H1 (cell line): ENCODE data around the gene RPS6KA2.

Source experiments
- BCL11A ChIP-seq, 2 experiments: IDR thresholded peaks; one replicate each; pipeline ENCODE4 v1.6.1; 2011; ENCODE audit warnings: low read depth in 2 of 2, low read length in 2 of 2, mild to moderate bottlenecking in 2 of 2
- BRCA1 ChIP-seq: IDR thresholded peaks from 2 replicates; pipeline ENCODE4 v1.6.1; 2012; ENCODE audit warnings: low read depth, low read length, improper control_type of control experiment
- CBX5 ChIP-seq: fragments of 300-800, 300-1000 bp; sonication (generic); IDR thresholded peaks from 2 replicates; pipeline ENCODE4 v1.7.1; 2016; ENCODE audit warnings: antibody characterized with exemption, low read length, low read depth
- CTCF ChIP-seq, 3 experiments: IDR thresholded peaks; 1 replicate in 2 of 3; 2 replicates in 1 of 3; pipeline versions ENCODE4 v1.5.1 to v1.6.1; 2011; ENCODE audit warnings: low read length in 3 of 3, mild to moderate bottlenecking in 3 of 3, inconsistent platforms in 2 of 3, low read depth in 1 of 3, moderate library complexity in 1 of 3; ENCODE audit not compliant: insufficient read depth in 1 of 3; ENCODE audit errors: control extremely low read depth in 1 of 3
- EZH2 ChIP-seq: fragments of 200-600 bp; sonication (generic); IDR thresholded peaks from 2 replicates; pipeline ENCODE4 v1.7.1; 2012; ENCODE audit warnings: low read depth, mild to moderate bottlenecking, moderate library complexity, low read length, inconsistent platforms; ENCODE audit not compliant: severe bottlenecking
- JUN ChIP-seq: IDR thresholded peaks from 2 replicates; pipeline ENCODE4 v1.6.1; 2011; ENCODE audit warnings: low read depth, mild to moderate bottlenecking, improper control_type of control experiment, low read length
- JUND ChIP-seq: IDR thresholded peaks from 2 replicates; pipeline ENCODE4 v1.6.1; 2011; ENCODE audit warnings: mild to moderate bottlenecking, improper control_type of control experiment, low read length
- MAFK ChIP-seq: IDR thresholded peaks from 2 replicates; pipeline ENCODE4 v1.6.1; 2012; ENCODE audit warnings: low read depth, mild to moderate bottlenecking, improper control_type of control experiment, low read length
- POLR2A ChIP-seq, 2 experiments: IDR thresholded peaks; 1 replicate in 1 of 2; 2 replicates in 1 of 2; pipeline ENCODE4 v1.6.1; 2011; ENCODE audit warnings: low read depth in 2 of 2, low read length in 2 of 2, mild to moderate bottlenecking in 2 of 2; ENCODE audit errors: control extremely low read depth in 1 of 2
- RFX5 ChIP-seq: IDR thresholded peaks from 2 replicates; pipeline ENCODE4 v1.6.1; 2011; ENCODE audit warnings: low read depth, low read length, improper control_type of control experiment, borderline replicate concordance
- YY1 ChIP-seq: IDR thresholded peaks from 2 replicates; pipeline ENCODE4 v1.6.1; 2011; ENCODE audit warnings: low read depth, mild to moderate bottlenecking, low read length

GRCh38 chr6:166494101-166494441 lies 133.0 kb downstream of the RPS6KA2 start:
- no peak for TF ChIP-seq POLR2A (IDR thresholded peaks at IDR 0.05; ENCODE audit: control extremely low read depth in 1 of 2, low read depth in 2 of 2, low read length in 2 of 2)
- TF ChIP-seq BRCA1, result no peak
- no peak for TF ChIP-seq CBX5
- no peak for TF ChIP-seq BCL11A (IDR thresholded peaks at IDR 0.05; ENCODE audit: low read depth in 2 of 2, low read length in 2 of 2)
- TF ChIP-seq CTCF (IDR thresholded peaks at IDR 0.05; ENCODE audit: control extremely low read depth in 1 of 3, insufficient read depth in 1 of 3, low read depth in 1 of 3, low read length in 3 of 3), result no peak
- TF ChIP-seq MAFK, result no peak
- TF ChIP-seq EZH2, result no peak
- TF ChIP-seq RFX5, result no peak
- no peak for TF ChIP-seq JUND
- no peak for TF ChIP-seq YY1
- no peak for TF ChIP-seq JUN
